Cardiac fibroblast (primary cell): ENCODE measurements around the gene CDK19.
A peak's percentile ranks its signal among the peaks of the same experiment; 100 is the strongest.

ENCODE experiments used
- DNase-seq, 2 donors: peaks; one replicate each; pipeline versions ENCODE4 v3.0.0 to v3.0.0-alpha.2; 2010; ENCODE audit warnings: low read depth in 2 of 2
- H3K4me3 ChIP-seq, 2 donors: replicated peaks in 1 of 2; 1 replicate in 1 of 2; 2 replicates in 1 of 2; pipeline ENCODE4 v1.5.1; 2011; ENCODE audit warnings: low read depth in 2 of 2, low read length in 2 of 2, mild to moderate bottlenecking in 2 of 2, moderate library complexity in 1 of 2
- TF ChIP-seq, protein P1 (sequence below): IDR thresholded peaks from one replicate; pipeline ENCODE4 v1.5.1; 2011; ENCODE audit warnings: low read depth, mild to moderate bottlenecking, low read length, inconsistent platforms

Gene CDK19

DNA sequence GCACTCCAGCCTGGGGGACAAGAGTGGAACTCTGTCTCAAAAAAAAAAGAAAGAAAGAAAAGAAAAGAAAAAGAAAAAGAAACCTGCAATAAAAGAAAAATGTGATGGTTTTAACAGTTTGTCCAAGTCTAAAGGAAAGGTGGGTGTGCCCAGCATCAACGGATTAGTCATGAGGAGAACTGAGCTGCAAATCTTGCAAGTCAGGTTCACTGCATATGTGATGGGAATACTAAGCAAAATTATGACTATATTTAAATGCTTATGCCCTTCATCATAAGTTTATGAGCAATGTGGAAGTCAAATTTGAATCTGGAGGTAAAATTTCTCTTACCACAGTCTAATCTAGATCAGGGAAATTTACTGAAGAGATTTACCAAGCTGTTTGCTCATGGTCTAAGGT, 13.1 kb upstream of the CDK19 start:
- peak in 1 of 2 donors; percentile 33 for DNase-seq
- no peak overlapping the region for H3K4me3 ChIP-seq
- TF ChIP-seq, protein P1, sequence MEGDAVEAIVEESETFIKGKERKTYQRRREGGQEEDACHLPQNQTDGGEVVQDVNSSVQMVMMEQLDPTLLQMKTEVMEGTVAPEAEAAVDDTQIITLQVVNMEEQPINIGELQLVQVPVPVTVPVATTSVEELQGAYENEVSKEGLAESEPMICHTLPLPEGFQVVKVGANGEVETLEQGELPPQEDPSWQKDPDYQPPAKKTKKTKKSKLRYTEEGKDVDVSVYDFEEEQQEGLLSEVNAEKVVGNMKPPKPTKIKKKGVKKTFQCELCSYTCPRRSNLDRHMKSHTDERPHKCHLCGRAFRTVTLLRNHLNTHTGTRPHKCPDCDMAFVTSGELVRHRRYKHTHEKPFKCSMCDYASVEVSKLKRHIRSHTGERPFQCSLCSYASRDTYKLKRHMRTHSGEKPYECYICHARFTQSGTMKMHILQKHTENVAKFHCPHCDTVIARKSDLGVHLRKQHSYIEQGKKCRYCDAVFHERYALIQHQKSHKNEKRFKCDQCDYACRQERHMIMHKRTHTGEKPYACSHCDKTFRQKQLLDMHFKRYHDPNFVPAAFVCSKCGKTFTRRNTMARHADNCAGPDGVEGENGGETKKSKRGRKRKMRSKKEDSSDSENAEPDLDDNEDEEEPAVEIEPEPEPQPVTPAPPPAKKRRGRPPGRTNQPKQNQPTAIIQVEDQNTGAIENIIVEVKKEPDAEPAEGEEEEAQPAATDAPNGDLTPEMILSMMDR, result no peak

DNA sequence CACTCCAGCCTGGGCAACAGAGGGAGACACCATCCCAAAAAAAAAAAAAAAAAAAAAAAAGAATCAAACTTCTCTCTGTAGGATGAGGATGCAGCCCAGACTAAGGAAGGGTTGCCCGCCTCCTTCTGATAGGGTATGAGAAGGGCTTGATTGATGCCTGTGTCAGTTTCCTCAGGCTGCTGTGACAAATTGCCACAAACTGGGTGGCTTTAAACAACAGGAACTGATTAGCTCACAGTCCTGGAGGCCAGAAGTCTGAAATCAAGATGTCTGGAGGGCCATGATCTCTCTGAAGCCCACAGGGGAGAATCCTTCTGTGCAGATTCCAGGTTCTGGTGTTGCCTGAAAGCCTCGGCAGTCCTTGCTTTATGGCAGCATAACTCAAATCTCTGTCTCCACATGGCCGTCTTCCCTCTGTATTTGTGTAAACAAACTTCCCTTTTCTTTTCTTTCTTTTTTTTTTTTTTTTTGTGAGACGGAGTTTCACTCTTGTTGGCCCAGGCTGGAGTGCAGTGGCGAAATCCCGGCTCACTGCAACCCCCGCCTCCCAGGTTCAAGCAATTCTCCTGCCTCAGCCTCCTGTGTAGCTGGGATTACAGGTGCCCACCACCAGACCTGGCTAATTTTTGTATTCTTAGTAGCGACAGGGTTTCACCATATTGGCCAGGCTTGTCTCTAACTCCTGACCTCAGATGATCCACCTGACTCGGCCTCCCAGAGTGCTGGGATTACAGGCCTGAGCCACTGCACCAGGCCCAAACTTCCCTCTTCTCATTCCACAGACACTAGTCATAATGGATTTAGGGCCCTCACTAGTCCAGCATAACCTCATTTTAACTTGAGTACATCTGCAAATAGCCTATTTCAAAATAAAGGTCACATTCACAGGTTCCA, 11.2 kb upstream of the CDK19 start:
- TF ChIP-seq, protein P1, result no peak
- DNase-seq, result no peak
- H3K4me3 ChIP-seq, result no peak overlapping the region

DNA sequence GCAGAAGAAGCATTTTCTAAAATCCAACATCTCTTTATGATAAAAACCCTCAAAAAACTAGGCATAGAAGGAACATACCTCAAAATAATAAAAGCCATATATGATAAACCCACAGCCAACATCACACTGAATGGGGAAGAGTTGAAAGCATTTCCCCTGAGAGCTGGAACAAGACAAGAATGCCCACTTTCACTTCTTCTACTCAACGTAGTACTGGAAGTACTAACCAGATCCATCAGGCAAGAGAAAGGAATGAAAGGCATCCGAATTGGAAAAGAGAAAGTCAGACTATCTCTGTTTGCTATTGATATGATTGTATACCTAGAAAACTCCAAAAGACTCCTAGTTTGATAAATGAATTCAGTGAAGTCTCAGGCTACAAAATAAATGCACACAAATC, 7.9 kb upstream of the CDK19 start:
- DNase-seq, result peak in 1 of 2 donors; percentile 22
- TF ChIP-seq, protein P1, result no peak
- no peak overlapping the region for H3K4me3 ChIP-seq

DNA sequence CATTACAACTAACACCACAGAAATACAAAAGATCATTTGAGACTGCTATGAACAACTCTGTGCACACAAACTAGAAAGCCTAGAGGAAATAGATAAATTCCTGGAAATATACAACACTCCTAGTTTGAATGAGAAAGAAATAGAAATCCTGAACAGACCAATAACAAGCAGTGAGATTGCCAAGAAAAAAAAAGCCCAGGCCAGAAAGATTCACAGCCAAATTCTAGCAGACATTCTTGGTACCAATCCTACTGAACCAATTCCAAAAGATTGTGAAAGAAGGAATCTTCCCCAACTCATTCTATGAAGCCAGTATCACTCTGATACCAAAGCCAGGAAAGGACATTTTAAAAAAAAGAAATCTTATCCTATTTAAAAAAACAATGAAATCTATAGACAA, 7.0 kb upstream of the CDK19 start:
- TF ChIP-seq, protein P1, result no peak
- H3K4me3 ChIP-seq, result no peak overlapping the region
- DNase-seq, result peak in 1 of 2 donors; percentile 81

DNA sequence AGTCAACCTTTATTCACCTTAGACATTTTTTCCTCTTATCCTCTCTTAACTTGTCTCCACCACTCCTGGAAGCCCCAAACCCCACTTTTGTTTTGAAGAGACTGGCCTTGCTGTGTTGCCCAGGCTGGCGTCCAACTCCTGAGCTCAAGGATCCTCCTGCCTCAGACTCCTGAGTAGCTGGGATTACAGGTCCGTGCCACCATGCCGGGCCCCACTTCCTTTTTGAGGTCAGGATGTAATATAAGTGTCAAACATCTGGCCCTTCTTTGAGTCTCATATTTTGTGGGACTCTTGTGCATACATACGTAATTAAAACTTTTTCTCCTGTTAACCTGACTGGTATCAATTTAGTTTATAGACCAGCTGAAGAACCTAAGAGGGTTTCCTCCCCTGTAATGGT, 1.4 kb upstream of the CDK19 start:
- TF ChIP-seq, protein P1, result no peak
- no peak for DNase-seq
- H3K4me3 ChIP-seq, result no peak overlapping the region

DNA sequence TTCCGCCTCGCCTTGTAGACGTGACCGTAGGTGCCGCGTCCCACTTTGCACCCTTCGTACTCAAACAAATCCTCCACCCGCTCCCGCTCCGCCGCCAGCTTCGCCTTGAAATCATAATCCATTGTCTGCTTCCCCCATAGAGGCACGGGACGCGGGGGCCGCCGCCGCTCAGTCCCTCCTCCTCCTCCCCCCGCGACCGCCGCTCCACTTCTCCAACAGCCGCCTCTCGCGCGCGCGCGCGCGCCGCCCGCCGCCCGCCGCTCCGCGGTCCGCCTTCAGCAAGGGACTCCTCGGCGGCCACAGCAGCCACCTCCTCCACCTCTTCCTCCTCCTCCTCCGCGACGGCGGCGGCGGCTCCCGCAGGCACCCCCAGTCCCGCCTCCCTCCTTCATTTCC, 256 bp downstream of the CDK19 start:
- H3K4me3 ChIP-seq, result peak overlapping the region; percentile 93 to 94
- TF ChIP-seq, protein P1, result no peak
- DNase-seq, result no peak
